Mesothelial cell of epicardium (in vitro differentiated cells): ENCODE measurements around the gene RAPGEF4. TPM values are rescaled to one million over a fixed set of nuclear protein-coding genes. Genes with fewer than 3 reads are reported as not detected.

Source experiments
- DNase-seq, 2 experiments: peaks; one replicate each; pipeline ENCODE4 v3.0.0; 2021; ENCODE audit warnings: low spot score in 2 of 2; ENCODE audit not compliant: unreplicated experiment in 2 of 2
- H3K27ac Mint-ChIP-seq: 2 replicates; pipeline ENCODE4 v1.8.0; 2021; ENCODE audit warnings: mixed read lengths
- H3K27me3 Mint-ChIP-seq: 2 replicates; pipeline ENCODE4 v1.8.0; 2021; ENCODE audit warnings: low read depth, mixed read lengths
- H3K36me3 Mint-ChIP-seq: 2 replicates; pipeline ENCODE4 v1.8.0; 2021; ENCODE audit warnings: mixed read lengths
- H3K4me1 Mint-ChIP-seq: 2 replicates; pipeline ENCODE4 v1.8.0; 2021; ENCODE audit warnings: mixed read lengths
- H3K4me3 Mint-ChIP-seq: 2 replicates; pipeline ENCODE4 v1.8.0; 2021; ENCODE audit warnings: mild to moderate bottlenecking, moderate library complexity, mixed read lengths
- H3K9me3 Mint-ChIP-seq: 2 replicates; pipeline ENCODE4 v1.8.0; 2021; ENCODE audit warnings: mixed read lengths
- total RNA-seq: library from RNA; stranded (reverse); gene quantifications from 3 replicates; pipeline ENCODE4 v1.2.1, GENCODE V29; 2021
- TF ChIP-seq, protein P1 (sequence below): fragments of 200-600 bp; sonication (generic); IDR thresholded peaks from one replicate; pipeline ENCODE4 v1.5.0; 2021; ENCODE audit warnings: antibody characterized with exemption; ENCODE audit not compliant: unreplicated experiment

The RAPGEF4 gene
- total RNA-seq, 1 donor from 2014 or later: 24.7 TPM

DNA sequence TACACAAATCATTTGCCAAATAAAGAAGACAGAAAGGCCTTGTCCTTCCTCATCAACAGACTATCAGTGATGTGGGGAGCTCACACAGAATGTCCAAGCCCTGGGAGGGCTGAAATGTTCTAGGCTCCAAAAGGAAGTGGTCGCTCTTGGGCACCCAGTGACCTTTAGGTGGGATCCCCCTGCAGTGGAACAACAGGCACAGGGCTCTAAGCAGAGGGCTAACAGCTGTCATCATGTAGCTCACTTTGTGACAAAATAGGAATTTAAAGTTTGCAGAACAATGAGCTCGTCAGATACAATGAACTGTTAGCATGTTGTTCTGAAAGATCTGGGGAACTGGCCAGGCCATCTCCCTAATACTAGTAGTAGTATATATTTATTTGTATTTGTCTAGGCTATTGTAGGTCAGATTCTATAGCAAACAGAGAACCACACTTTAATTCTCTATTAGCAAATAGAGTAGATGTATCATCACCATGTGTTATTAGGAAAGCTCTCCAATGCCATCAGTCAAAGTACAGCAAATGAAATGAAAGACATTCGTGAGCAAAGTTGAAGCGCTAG, 188.5 kb downstream of the RAPGEF4 start:
- Mint-ChIP-seq H3K27me3 (no peaks in the 10 kb centered on the region), H3K4me1 (peaks cover 71% of the 10 kb centered on the region), H3K36me3 (no peaks in the 10 kb centered on the region), H3K27ac (peak overlapping the region; percentile 64), H3K9me3 (no peaks in the 10 kb centered on the region), H3K4me3 (no peak overlapping the region)
- DNase-seq: no peak
- TF ChIP-seq, protein P1, sequence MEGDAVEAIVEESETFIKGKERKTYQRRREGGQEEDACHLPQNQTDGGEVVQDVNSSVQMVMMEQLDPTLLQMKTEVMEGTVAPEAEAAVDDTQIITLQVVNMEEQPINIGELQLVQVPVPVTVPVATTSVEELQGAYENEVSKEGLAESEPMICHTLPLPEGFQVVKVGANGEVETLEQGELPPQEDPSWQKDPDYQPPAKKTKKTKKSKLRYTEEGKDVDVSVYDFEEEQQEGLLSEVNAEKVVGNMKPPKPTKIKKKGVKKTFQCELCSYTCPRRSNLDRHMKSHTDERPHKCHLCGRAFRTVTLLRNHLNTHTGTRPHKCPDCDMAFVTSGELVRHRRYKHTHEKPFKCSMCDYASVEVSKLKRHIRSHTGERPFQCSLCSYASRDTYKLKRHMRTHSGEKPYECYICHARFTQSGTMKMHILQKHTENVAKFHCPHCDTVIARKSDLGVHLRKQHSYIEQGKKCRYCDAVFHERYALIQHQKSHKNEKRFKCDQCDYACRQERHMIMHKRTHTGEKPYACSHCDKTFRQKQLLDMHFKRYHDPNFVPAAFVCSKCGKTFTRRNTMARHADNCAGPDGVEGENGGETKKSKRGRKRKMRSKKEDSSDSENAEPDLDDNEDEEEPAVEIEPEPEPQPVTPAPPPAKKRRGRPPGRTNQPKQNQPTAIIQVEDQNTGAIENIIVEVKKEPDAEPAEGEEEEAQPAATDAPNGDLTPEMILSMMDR: no peak

DNA sequence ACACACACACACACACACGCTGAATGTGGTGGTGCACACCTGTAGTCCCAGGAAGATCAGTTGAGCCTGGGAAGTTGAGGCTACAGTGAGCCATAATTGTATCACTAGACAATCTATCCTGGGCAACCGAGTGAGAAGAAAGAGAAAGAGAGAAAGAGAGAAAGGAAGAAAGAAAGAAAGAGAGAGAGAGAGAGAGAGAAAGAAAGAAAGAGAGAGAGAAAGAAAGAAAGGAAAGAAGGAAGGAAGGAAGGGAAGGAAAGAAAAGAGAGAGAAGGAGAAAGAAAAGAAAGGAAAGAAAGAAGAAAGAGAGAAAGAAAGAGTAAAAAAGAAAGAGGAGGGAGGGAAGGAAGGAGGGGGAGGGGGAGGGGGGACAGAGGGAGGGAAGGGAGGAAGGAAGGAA, 190.0 kb downstream of the RAPGEF4 start:
- no peaks in the 10 kb centered on the region for H3K9me3 Mint-ChIP-seq
- H3K27ac Mint-ChIP-seq: peak overlapping the region; percentile 86
- H3K27me3 Mint-ChIP-seq: no peaks in the 10 kb centered on the region
- TF ChIP-seq, protein P1: no peak
- peaks cover 75% of the 10 kb centered on the region for H3K4me1 Mint-ChIP-seq
- H3K4me3 Mint-ChIP-seq: no peak overlapping the region
- H3K36me3 Mint-ChIP-seq: no peaks in the 10 kb centered on the region
- DNase-seq: no peak

DNA sequence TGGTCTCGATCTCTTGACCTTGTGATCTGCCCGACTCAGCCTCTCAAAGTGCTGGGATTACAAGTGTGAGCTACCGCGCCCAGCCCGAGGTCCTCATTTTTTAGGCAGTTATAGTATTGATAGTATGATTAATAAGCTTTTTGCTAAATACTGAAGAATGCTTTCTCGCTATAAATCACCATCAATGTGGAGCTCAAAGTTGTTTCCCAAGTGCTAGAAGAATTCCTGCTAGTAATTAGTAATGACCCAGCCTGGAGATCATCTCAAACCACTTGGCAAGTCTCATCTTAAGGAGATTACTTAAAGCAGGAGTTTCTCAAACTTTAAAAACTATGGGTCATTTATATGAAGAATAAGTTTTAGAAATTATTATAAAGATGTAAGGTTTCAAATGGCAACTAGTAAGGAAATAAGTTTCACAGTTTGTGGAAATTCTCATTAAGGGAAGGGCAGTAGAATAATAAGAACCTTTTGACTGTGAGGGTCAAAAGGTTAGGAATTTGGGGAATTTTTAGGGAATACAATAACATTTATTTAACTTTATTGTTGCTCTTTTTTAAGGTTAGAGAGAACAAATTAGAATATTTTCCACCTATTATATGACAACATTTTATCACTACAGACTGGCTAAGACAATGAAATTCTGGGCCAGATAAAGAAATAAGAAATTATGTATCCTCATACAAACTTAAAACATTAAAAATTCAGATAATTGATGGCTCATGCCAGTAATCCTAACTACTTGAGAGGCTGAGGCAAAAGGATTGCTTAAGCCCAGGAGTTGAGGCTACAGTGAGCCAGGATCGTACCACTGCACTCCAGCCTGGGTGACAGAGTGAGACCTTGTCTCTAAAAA, 191.4 kb downstream of the RAPGEF4 start:
- peaks cover 71% of the 10 kb centered on the region for H3K4me1 Mint-ChIP-seq
- no peaks in the 10 kb centered on the region for H3K27me3 Mint-ChIP-seq
- DNase-seq: no peak
- no peak overlapping the region for H3K4me3 Mint-ChIP-seq
- H3K36me3 Mint-ChIP-seq: no peaks in the 10 kb centered on the region
- TF ChIP-seq, protein P1: no peak
- peak overlapping the region; percentile 60 for H3K27ac Mint-ChIP-seq
- no peaks in the 10 kb centered on the region for H3K9me3 Mint-ChIP-seq

DNA sequence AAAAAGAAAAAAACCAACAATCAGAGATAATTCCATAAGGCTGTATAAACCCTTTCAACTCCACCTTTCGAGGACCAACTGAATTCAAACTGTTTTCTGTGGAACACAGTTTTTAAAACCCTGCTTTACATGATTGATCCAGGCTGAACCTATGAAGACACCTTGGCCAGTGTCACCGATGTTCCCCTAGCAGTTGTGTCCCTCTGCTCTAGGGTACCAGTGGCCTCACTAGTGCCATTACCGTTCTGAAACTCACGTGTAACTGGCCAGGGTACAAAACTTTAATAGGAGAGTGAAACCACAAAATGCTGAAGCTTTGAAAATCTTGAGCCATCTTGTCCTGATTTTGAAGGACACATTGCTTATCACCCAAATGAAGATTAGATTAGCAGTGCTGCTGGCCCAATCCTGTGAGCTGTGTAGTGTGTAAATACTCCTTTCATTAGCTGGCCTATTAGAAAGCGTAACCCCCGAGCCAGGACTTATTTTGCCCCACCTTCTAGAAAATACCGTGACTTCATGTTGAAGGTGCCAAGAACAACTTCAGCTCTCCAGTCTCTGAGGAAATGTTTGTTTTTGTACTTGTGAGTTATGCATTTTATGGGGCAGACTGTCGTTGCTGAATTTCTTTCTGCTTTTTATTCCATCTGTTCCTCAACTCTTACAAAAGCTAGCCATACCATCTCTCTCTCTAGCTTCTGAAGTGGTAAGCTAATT, 192.2 kb downstream of the RAPGEF4 start:
- no peak for DNase-seq
- Mint-ChIP-seq H3K4me1 (peaks cover 64% of the 10 kb centered on the region), H3K27ac (peak overlapping the region; percentile 60), H3K36me3 (no peaks in the 10 kb centered on the region), H3K9me3 (no peaks in the 10 kb centered on the region), H3K4me3 (peak overlapping the region; percentile 3), H3K27me3 (no peaks in the 10 kb centered on the region)
- TF ChIP-seq, protein P1: no peak

DNA sequence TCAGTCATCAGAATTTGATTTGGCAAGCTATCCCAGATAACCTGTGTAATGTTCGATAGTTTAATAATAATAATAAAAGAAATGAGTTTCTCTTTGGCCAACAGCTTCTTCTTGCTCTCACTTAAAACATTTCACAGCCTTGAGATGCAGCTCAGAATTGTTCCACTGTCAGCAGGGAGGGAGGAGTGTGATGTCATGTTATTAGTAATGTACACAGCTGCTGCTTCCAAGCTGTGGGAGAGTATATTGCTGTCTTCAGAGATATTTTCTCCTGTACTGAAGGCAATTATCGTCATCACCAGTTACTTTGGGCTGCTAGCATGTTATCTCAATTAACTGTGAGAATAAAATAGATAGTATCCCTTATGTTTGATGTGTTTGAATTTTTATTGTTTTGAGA, 193.1 kb downstream of the RAPGEF4 start:
- no peaks in the 10 kb centered on the region for H3K36me3 Mint-ChIP-seq
- TF ChIP-seq, protein P1: no peak
- H3K27me3 Mint-ChIP-seq: no peaks in the 10 kb centered on the region
- H3K9me3 Mint-ChIP-seq: no peaks in the 10 kb centered on the region
- DNase-seq: no peak
- H3K4me1 Mint-ChIP-seq: peaks cover 60% of the 10 kb centered on the region
- H3K27ac Mint-ChIP-seq: no peak overlapping the region
- H3K4me3 Mint-ChIP-seq: no peak overlapping the region
